Measurements from ENCODE around the gene CCNF. TPM values are rescaled to one million over a fixed set of nuclear protein-coding genes. Genes with fewer than 3 reads are reported as not detected.

Gene CCNF
- polyA plus RNA-seq, 1 donor (not counting 4 experiments of a cell fraction or from before 2014, with no cell fraction given), result 3.5 TPM

DNA sequence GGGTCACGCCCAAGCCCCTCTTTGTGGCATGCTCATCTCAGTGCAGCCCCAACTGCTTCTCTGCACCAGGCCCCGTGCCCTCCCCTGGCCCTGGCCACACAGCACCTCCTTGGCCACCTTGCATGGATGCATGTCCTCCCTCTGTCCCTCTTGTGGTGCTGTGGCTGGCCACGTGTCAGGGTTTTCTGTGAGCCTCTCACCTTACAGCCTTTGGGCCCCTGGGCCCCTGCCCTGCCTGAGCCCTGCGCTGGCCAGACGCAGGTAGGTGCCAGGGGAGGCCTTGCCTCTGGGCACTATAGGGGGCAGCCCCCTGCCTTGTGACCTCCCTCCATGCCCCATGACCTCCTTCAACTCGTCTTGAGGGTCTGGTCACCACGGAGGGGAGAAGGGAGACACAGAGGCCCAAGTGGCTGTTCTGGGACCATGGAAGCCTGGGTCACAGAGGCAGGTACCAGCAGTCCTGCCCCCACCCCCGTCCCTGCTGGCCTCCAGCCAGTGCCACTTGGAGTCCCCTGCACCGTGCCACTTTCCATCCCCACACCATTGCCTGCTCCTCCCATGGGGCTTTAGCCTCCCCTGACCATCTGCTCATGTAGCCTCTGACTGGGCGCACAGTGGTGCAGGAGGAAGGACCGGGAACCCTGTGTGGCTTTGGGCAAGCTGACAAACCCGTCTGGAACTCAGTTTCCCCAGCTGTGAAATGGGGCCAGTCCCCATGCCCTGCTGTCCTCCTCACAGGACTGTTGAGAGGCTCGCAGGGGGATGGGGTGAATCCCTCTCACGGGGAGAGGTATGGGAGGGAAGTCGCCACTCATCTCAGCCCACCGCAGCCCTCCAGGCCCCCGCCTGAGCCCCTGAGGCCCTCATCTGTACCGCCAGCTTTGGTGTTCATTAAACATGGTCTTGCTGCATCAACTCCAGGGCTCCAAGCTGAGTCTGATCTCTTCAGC lies 73.0 kb downstream of the CCNF start:
- dilution Hi-C loops (cut with MboI; ENCODE audit: extremely low pct_ligation_motif_present, low sequenced_read_pairs), result no loop called here
- Histone ChIP-seq H3K27me3 (ENCODE audit: control insufficient read depth, extremely low read depth, insufficient read depth, low read length) (no peaks in the 10 kb centered on the region), H3K4me1 (ENCODE audit: control insufficient read depth, extremely low read depth, insufficient read depth, low read length) (peaks cover 11% of the 10 kb centered on the region), H3K9ac (ENCODE audit: control insufficient read depth, extremely low read depth, insufficient read depth, low read length) (no peak overlapping the region), H3K9me1 (ENCODE audit: control insufficient read depth, extremely low read depth, insufficient read depth, low read length) (no peaks in the 10 kb centered on the region), H3K79me2 (ENCODE audit: control insufficient read depth, insufficient read depth, low read length) (no peaks in the 10 kb centered on the region), H3K27ac (ENCODE audit: control insufficient read depth, insufficient read depth, low read length) (no peak overlapping the region), H2AFZ (ENCODE audit: control insufficient read depth, low read length) (no peak overlapping the region), H4K20me1 (ENCODE audit: control insufficient read depth, extremely low read depth, insufficient read depth, low read length) (peaks cover 3% of the 10 kb centered on the region), H3K4me3 (ENCODE audit: control insufficient read depth in 2 of 3, extremely low read depth in 1 of 3, insufficient read depth in 2 of 3, low read depth in 1 of 3, low read length in 3 of 3) (no peak overlapping the region), H3K4me2 (ENCODE audit: control insufficient read depth, extremely low read depth, insufficient read depth, low read depth, low read length) (no peak overlapping the region), H3K36me3 (ENCODE audit: control insufficient read depth in 2 of 2, extremely low read depth in 1 of 2, insufficient read depth in 2 of 2, low read length in 2 of 2) (no peaks in the 10 kb centered on the region), H3K9me3 (ENCODE audit: control insufficient read depth, low read depth, low read length) (no peaks in the 10 kb centered on the region)
- no peak for FAIRE-seq
- TF ChIP-seq CTCF (optimal IDR thresholded peaks at IDR 0.05 in 1 of 3, IDR thresholded peaks at IDR 0.05 in 1 of 3, conservative IDR thresholded peaks at IDR 0.05 in 1 of 3; ENCODE audit: extremely low read depth in 1 of 3, insufficient read depth in 2 of 3, low read length in 3 of 3) (no peak), EZH2 (IDR thresholded peaks at IDR 0.05; ENCODE audit: low read length) (no peak)
- no peak for DNase-seq (ENCODE audit: low read depth, low spot score)

GRCh38 chr16:2505695-2506094 lies 76.4 kb downstream of the CCNF start:
- TF ChIP-seq CTCF (optimal IDR thresholded peaks at IDR 0.05 in 1 of 3, IDR thresholded peaks at IDR 0.05 in 1 of 3, conservative IDR thresholded peaks at IDR 0.05 in 1 of 3; ENCODE audit: extremely low read depth in 1 of 3, insufficient read depth in 2 of 3, low read length in 3 of 3) (no peak), EZH2 (IDR thresholded peaks at IDR 0.05; ENCODE audit: low read length) (no peak)
- FAIRE-seq (no peak), DNase-seq (ENCODE audit: low read depth, low spot score) (no peak)
- Histone ChIP-seq H3K9ac (ENCODE audit: control insufficient read depth, extremely low read depth, insufficient read depth, low read length) (no peak overlapping the region), H4K20me1 (ENCODE audit: control insufficient read depth, extremely low read depth, insufficient read depth, low read length) (peaks cover 3% of the 10 kb centered on the region), H3K27me3 (ENCODE audit: control insufficient read depth, extremely low read depth, insufficient read depth, low read length) (no peaks in the 10 kb centered on the region), H3K9me1 (ENCODE audit: control insufficient read depth, extremely low read depth, insufficient read depth, low read length) (no peaks in the 10 kb centered on the region), H3K9me3 (ENCODE audit: control insufficient read depth, low read depth, low read length) (no peaks in the 10 kb centered on the region), H3K36me3 (ENCODE audit: control insufficient read depth in 2 of 2, extremely low read depth in 1 of 2, insufficient read depth in 2 of 2, low read length in 2 of 2) (no peaks in the 10 kb centered on the region), H3K4me3 (ENCODE audit: control insufficient read depth in 2 of 3, extremely low read depth in 1 of 3, insufficient read depth in 2 of 3, low read depth in 1 of 3, low read length in 3 of 3) (no peak overlapping the region), H3K4me1 (ENCODE audit: control insufficient read depth, extremely low read depth, insufficient read depth, low read length) (no peaks in the 10 kb centered on the region), H3K4me2 (ENCODE audit: control insufficient read depth, extremely low read depth, insufficient read depth, low read depth, low read length) (no peak overlapping the region), H3K27ac (ENCODE audit: control insufficient read depth, insufficient read depth, low read length) (no peak overlapping the region), H2AFZ (ENCODE audit: control insufficient read depth, low read length) (no peak overlapping the region), H3K79me2 (ENCODE audit: control insufficient read depth, insufficient read depth, low read length) (no peaks in the 10 kb centered on the region)
- dilution Hi-C loops (cut with MboI; ENCODE audit: extremely low pct_ligation_motif_present, low sequenced_read_pairs), result no loop called here

Measured in keratinocyte (primary cell).